Superior temporal gyrus (tissue), 1 donor: ENCODE measurements around the gene HPS5.
"Not testable (repeated sequence)": the region's sequence is repeated elsewhere in the genome, so short reads cannot be mapped to it uniquely, and the experiment has no call there.

Experiments used
- DNase-seq: peaks from one replicate; pipeline ENCODE4 v3.0.0-alpha.2; 2016; ENCODE audit errors: extremely low spot score

Gene HPS5, protein sequence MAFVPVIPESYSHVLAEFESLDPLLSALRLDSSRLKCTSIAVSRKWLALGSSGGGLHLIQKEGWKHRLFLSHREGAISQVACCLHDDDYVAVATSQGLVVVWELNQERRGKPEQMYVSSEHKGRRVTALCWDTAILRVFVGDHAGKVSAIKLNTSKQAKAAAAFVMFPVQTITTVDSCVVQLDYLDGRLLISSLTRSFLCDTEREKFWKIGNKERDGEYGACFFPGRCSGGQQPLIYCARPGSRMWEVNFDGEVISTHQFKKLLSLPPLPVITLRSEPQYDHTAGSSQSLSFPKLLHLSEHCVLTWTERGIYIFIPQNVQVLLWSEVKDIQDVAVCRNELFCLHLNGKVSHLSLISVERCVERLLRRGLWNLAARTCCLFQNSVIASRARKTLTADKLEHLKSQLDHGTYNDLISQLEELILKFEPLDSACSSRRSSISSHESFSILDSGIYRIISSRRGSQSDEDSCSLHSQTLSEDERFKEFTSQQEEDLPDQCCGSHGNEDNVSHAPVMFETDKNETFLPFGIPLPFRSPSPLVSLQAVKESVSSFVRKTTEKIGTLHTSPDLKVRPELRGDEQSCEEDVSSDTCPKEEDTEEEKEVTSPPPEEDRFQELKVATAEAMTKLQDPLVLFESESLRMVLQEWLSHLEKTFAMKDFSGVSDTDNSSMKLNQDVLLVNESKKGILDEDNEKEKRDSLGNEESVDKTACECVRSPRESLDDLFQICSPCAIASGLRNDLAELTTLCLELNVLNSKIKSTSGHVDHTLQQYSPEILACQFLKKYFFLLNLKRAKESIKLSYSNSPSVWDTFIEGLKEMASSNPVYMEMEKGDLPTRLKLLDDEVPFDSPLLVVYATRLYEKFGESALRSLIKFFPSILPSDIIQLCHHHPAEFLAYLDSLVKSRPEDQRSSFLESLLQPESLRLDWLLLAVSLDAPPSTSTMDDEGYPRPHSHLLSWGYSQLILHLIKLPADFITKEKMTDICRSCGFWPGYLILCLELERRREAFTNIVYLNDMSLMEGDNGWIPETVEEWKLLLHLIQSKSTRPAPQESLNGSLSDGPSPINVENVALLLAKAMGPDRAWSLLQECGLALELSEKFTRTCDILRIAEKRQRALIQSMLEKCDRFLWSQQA

DNA sequence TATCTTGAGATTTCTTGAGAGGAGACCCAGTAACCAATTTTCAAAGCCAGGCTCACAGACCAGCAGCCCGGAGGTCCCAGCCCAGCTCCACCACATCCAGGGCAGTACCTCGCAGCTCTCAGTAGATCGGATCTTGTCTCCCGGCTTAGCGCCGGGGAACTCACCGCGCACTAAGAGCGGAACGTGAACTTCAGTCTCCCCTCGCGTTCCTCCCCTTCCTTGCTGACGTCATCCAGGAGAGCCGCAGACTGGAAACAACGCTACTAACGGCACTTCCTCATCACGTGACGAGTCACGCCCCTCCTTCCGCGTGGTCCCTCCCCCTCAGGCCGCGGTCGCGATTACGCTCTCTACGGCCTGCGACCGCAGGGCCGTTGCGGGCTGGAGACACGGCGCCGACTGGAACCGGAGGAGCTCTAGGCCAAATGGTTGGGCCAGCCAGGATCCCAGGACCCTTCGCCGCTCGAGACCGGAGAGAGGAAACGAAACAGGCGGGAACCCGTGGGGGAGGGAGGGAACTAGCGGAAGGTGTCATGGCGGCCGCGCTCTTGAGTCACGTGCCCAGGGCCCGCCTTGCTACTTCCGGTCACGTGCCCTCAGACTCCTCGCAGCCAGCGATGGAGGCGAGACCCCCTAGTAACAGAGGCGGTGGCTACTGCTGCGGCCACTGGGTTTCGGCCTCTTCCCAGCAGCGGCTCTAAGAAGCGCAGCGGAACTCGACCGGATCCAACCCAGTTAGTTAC, at the start of gene HPS5, which contains the start of gene GTF2H1:
TSS of gene HPS5 (minus strand) at position 172 of the 743 bp plus-strand sequence. CDS start 4,282 bp downstream, outside the sequence.
TSS of gene GTF2H1 (plus strand) at position 599 of the 743 bp plus-strand sequence. CDS start 10,508 bp downstream, outside the sequence.
- peak; percentile 99 for DNase-seq

DNA sequence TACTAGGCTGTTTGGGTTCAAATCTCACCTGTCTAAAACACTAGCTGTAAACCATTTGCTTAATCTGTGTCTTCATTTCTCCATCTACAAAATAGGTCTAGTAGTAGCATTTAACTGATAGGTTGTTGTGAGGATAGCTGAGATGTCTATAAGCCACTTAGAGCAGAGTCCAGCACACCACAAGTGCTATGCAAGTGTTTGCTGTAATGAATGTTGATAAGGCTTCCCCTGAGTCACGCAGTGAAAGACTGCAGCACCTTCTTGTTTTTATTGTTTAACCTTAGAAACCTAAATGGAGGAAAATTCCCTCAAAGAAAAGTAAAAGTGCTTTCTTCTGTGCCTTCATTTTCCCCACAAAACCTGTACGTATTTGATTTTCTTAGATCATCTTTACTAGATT, 49.3 kb upstream of the HPS5 start:
- no peak for DNase-seq

DNA sequence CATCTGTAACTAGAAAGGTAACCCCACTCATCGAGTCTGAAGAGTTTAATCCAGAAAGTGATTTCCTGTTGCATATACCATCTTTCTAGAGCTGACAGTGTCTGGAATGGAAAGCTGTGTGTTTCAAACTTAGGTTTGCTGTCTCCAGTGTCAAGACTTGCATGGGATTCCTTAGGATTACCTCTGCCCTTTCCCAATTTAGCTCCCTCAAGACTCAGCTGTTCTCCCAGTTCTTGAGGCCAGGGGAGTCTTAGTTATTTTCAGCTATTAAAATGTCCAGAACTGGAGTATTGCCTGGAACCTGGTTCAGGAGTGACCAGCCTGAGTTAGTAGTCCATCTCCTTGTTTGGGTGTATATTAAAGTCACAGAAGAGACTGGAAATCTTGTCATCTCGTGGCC, 47.5 kb upstream of the HPS5 start:
- no peak for DNase-seq

DNA sequence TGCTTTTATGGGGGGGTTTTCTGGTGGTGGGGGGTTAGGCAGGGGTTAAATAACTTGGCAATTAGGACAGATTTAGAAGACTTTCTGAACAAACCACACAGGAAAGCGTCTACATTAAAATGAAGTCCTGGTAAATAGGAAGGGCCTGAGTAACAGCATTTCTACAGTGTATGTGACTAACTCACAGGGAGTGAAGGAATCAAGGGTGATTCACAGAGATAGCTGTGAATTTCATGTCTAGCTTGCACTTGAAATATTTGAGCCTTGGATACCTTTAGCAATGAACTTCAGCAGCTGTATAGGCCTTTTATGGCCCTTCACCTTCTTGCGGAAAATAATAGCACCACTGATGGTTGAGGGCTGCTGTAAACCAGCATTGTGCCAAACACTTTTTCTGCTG, 46.3 kb upstream of the HPS5 start:
- DNase-seq = no peak

DNA sequence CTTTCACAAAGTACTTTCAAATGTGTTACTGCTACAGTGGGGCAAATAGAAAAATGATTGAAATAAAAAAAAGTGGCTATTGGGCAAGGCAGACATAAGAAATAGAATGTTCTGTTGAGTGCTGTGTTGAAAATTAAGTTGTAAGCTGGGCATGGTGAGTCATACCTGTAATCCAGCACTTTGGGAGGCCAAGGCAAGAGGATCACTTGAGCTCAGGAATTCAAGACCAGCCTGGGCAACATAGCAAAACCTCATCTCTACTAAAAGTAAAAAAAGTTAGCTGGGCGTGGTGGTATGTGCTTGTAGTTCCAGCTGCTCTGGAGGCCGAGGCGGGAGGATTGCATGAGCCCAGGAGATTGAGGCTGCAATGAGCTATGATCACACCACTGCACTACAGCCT, 45.5 kb upstream of the HPS5 start:
- DNase-seq = no peak

DNA sequence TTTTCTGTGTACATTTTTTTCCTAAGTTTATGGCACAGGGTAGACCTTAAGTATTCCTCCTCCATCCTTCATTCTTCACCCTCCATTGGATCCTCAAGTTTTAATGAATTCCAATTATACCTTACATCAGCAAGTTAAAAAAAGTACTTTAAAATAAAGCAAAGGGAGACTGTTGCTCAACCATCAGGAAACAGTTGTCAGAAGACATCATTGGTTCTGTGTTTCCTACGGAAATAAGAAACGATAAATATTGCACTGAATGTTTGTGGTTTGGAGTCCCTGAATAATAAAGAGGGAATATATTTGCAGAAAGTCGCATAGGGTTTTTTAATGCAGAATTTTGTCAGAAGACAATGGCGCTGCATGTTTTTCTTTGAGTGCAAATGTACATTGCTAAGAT, 44.3 kb upstream of the HPS5 start:
- DNase-seq = no peak

DNA sequence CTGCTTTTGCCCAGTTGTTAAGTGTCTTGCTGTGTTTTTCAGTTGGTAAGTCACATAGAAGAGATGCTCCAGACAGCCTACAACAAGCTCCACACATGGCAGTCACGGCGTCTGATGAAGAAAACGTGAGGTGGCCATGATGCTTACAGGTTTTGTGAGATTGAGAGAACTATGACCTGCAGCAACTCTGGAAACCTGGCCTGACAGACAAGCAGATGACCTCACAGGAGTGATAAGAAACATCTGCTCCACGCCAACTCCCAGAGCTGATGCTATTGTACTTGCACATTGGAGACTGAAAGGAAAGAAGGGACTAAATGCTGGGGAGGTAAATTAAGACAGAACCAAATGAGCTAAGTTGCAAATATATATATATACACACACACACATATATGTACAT, 43.8 kb upstream of the HPS5 start:
- no peak for DNase-seq

DNA sequence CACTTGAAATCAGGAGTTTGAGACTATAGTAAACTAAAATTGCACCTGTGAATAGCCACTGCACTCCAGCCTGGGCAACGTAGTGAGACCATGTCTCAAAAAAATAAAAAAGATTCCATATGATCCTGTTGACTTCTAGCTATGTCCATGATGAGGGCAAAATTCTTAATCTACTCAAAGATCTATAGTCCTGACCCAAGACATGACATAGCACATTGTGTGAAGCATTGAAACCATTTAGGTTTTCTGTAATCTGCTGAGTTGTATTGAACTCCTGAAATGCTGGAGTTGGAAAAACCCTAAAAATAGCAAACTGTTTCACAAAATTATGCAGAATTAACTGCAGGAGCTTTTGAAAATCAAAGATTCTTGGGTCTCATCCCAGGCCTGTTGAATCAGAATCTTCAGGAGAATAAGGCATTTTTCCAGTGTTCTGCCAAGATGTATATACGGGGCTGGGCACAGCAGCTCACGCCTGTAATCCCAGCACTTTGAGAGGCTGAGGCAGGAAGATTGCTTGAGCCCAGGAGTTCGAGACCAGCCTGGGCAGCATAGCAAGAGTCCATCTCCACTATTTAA, 42.6 kb upstream of the HPS5 start:
- peak; percentile 50 for DNase-seq

DNA sequence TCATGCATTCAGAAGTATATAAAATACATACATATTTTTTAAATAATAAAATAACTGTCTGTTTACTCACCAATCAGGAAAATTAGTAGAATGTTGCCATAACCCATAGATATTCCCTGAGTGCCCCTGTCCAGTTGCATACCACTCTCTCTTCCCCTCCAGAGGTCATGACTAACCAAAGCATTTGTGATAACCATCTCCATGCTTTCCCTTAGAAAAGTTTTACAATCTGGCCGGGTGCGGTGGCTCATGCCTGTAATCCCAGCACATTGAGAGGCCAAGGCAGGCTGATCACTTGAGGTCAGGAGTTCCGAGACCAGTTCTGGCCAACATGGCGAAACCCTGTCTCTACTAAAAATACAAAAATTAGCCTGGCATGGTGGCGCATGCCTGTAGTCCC, 39.2 kb upstream of the HPS5 start:
- no peak for DNase-seq

DNA sequence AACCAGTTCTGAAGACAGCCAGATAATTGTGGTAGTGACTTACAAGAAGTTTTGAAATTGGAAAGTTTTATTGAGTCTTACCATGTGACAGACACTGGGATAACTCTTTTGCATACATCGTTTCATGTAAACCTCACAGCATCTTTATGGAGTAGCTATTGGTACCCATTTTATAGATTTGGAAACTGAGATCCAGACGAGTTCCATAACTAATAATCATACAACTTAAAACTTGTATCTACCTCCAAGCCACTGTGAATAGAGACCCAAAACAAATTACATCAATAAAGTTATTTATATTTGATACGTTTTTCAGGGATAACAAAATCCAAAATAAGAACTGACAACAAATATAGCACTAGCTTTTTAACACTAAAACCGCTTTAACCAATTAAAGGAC, 36.7 kb upstream of the HPS5 start:
- no peak for DNase-seq

DNA sequence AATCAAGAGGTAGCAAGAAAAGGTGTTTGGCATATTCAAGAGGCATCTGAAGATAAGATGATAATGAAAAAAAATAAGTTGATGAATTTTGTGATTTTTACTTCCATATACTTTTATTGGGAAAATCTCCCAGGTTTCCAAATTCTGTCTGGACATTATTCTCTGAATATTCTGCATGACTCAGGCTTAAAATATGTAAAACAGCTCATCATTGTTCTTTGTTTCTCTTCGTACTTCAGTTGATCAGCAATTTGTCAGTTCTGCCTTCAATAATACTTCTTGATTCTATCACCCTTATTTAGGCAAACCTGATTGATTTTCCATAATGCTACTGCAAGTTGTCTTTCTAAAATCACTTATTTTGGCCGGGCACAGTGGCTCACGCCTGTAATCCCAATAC, 30.6 kb upstream of the HPS5 start:
- no peak for DNase-seq

DNA sequence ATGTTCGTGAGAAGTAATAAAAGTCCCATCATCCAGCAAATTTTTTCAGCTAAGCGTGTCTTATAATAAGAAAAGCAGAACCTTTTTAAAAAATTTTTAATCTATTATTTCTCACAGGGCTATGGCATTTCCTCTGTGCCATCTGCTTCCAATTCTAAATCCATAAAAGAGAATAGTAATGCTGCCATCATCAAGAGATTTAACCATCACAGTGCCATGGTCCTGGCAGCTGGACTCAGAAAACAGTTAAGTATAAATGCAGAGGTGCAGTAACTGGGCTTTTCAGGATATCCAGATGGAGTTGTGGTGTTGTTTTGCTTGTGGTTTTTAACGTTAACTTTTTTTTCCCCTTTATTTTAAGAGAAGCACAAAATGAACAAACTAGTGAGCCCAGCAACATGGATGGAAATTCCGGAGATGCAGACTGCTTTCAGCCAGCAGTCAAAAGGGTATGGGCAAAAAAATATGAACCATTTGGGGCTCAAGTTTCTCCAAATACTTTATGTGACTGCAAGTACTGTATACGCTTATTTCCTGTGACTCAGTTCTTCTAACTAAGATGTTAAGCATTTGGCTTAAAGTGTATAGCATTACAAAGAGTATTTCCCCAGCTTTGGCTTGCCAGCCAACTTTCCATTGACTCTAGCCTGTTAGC, 25.7 kb upstream of the HPS5 start:
- DNase-seq = no peak

DNA sequence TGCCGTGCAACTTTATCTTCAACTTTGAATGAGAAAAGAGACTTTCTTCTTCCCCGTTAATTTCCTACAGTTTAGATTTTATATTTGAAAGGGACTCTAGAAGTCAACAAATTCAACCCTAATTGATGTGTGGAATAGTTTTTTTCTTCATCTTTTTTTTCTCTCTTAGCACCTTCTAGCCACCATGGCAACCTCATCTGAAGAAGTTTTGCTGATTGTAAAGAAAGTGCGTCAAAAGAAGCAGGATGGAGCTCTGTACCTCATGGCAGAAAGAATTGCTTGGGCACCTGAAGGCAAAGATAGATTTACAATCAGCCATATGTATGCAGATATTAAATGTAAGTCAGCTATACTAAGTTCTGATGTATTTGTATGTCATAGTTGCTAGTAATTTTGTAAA, 11.0 kb upstream of the HPS5 start:
- DNase-seq = no peak

DNA sequence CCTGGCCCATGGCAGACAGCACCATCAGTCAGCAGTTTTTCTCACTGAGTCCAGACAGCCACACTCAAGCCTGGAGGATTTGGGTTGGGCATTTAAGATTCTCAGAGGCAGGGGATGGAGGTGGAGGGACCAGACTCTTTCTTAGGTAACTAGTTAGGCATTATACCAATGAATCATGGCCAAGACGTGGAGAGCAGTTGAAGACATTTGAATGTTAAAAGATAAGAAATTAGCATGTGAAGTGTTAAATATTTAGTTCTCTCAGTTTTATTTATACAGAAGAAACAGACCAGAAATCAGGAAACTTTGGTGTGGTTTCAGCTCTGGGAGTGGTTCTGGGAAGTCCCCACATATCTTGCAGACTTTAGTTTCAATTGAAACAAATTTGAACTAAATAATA, 10.4 kb upstream of the HPS5 start:
- DNase-seq = no peak

DNA sequence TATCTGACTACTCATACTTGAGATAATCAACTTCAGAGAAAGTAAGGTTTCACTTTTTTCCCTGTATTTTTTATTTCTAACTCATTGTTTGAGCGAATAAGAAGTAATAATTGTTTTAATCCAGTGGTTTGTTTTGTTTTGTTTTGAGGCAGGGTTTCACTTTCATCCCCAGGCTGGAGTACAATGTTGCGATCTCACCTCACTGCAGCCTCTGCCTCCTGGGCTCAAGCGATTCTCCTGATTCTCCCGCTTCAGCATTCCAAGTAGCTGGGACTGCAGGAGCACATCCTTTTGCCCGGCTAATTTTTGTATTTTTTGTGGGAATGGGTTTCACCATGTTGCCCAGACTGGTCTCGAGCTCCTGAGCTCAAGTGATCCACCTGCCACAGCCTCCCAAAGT, 9.0 kb upstream of the HPS5 start:
- DNase-seq = no peak

DNA sequence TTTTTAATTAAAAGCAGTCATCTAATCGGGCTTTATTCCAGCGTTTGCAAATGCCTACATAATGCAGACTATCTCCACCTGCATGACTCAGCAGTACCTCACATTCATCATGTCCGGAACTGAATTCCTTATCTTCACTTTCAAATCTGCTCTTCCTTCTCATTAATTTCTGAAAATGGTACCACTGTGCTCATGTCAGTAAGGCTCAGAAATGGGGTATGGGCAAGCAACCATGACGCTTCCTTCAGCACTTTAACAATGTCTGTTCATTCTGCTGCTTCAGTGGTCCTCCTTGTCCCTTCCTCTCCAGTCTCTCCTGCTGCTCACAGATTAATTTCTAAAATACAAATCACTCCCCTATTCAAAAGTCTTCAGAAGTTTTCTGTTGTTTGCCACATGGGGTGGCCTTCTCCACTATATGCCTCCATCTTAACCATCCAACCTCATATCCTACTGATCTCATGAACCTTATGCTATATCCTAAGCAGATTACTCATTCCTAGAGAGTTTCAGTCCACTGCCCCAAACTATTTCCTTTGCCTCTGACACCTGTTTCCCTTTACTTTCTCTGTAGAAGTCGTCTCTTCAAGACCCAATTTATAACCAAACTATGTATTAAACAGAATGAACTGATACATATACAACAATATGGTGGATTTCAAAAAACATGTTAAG, 7.4 kb upstream of the HPS5 start:
- DNase-seq = no peak

DNA sequence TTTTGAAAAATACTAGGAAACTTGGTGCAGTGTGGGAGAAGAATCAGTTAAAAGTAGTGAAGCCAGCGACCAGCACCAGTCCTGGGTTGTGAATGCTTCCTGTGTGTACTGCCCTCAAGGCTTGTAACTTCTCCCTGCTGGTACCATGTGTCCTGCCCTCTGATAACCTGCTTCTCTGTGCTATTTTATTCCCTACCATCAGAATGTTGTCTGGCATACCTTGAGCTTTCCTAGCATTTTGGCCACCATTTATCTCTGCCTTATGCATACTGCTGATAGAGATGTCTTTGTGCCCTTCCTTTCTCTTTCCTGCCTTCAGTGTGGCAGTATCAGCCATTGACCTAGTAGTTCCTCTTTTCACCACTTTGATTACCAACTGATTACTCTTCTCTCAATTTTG, 2.4 kb upstream of the HPS5 start:
- DNase-seq = no peak

DNA sequence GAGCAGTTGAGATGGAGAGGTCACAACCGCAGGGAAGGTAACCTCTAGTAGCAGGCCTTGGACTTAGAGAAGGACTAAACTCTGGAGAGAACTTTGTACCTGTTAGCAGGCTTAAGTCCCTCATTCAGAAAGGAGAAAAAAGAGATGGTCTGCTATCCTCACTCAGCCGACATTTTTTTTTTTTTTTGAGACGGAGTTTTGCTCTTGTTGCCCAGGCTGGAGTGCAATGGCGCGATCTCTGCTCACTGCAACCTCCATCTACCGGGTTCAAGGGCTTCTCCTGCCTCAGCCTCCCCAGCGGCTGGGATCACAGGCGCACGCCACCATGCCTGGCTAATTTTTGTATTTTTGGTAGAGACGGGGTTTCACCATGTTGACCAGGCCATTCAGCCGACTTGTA, 1.9 kb upstream of the HPS5 start:
- DNase-seq = not testable (repeated sequence)

DNA sequence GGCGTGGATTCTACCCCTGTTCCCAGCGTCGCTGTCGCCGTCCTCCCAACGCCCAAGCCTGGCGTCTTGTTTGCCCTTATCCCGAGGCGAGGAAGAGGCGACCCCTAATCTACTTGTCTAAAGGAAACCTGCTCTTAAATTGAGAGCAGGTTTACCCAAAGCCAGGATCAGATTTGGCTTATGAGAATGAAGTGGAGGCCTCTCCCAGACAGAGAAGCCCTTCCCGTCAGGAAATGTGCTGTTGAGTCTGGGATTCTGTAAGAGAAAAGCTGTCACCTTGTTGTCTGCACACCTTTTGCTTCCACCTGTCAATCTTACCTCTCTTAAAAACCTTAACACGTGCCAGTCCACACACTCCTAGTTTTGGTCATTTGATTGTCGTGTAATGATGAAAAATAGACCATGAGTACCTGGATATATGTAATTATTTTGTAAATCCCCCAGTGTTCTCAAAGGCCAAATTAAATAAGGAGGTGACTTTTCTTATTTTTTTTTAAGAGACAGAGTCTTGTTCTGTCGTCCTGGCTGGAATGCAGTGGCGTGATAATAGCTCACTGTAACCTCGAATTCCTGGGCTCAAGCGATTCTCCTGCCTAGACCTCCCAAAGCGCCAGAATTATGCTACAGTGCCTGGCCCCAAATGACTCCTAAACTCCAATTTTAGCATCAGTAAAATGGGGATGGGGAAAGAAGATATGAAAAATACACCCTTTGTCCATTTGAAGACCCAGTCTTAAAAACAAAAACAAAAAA, 1.1 kb upstream of the HPS5 start:
- DNase-seq = no peak
